ENCODE data around the gene NAGPA. TPM values are rescaled to one million over a fixed set of nuclear protein-coding genes. Genes with fewer than 3 reads are reported as not detected.

Gene NAGPA
- total RNA-seq, 4 donors from 2014 or later: 26.0 to 46.8 (median 30.8) TPM

GRCh38 chr16:4981473-4981872 lies 52.3 kb downstream of the NAGPA start:
- Histone ChIP-seq H3K36me3 (no peaks in the 10 kb centered on the region), H3K27me3 (no peaks in the 10 kb centered on the region), H3K4me1 (no peaks in the 10 kb centered on the region), H3K4me3 (replicated peaks in 1 of 3) (no peak overlapping the region), H3K9me3 (no peaks in the 10 kb centered on the region), H3K27ac (no peak overlapping the region)
- WGBS, 2 donors: 74 to 76% methylated on average over 7 of the region's 7 CpGs
- no peak for TF ChIP-seq POLR2A (IDR thresholded peaks at IDR 0.05)
- TF ChIP-seq CTCF (IDR thresholded peaks at IDR 0.05): no peak
- intact Hi-C loops (cut with DNase I): no loop called here
- DNase-seq: no peak

- Histone ChIP-seq H3K4me3 (replicated peaks in 1 of 3) (no peak overlapping the region), H3K27ac (no peak overlapping the region), H3K27me3 (no peaks in the 10 kb centered on the region), H3K36me3 (no peaks in the 10 kb centered on the region), H3K9me3 (no peaks in the 10 kb centered on the region), H3K4me1 (no peaks in the 10 kb centered on the region)
- no peak for DNase-seq
- intact Hi-C loops (cut with DNase I): no loop called here
- no peak for TF ChIP-seq CTCF (IDR thresholded peaks at IDR 0.05)
- TF ChIP-seq POLR2A (IDR thresholded peaks at IDR 0.05): no peak
- 73 to 80% methylated on average over 10 of the region's 10 CpGs for WGBS, 2 donors
Measured at GRCh38 chr16:4980691-4981090, 53.0 kb downstream of the NAGPA start.

GRCh38 chr16:4979736-4980660 lies 53.7 kb downstream of the NAGPA start:
- H3K27me3 ChIP-seq: no peaks in the 10 kb centered on the region
- no peak overlapping the region for H3K4me3 ChIP-seq (replicated peaks in 1 of 3)
- intact Hi-C loops (cut with DNase I): no loop called here
- H3K27ac ChIP-seq: no peak overlapping the region
- WGBS, 2 donors: 76 to 86% methylated on average over 24 to 25 of the region's 25 CpGs
- TF ChIP-seq POLR2A (IDR thresholded peaks at IDR 0.05): no peak
- TF ChIP-seq CTCF (IDR thresholded peaks at IDR 0.05): no peak
- H3K36me3 ChIP-seq: no peaks in the 10 kb centered on the region
- DNase-seq: no peak
- no peaks in the 10 kb centered on the region for H3K4me1 ChIP-seq
- no peaks in the 10 kb centered on the region for H3K9me3 ChIP-seq

- Histone ChIP-seq H3K4me3 (replicated peaks in 1 of 3) (no peak overlapping the region), H3K27me3 (no peaks in the 10 kb centered on the region), H3K4me1 (no peaks in the 10 kb centered on the region), H3K36me3 (no peaks in the 10 kb centered on the region), H3K9me3 (no peaks in the 10 kb centered on the region), H3K27ac (no peak overlapping the region)
- TF ChIP-seq CTCF (IDR thresholded peaks at IDR 0.05) (no peak), POLR2A (IDR thresholded peaks at IDR 0.05) (no peak)
- no peak for DNase-seq
- intact Hi-C loops (cut with DNase I): no loop called here
- 77 to 85% methylated on average over 7 of the region's 7 CpGs for WGBS, 2 donors
Measured at GRCh38 chr16:4979164-4979563, 54.6 kb downstream of the NAGPA start.

GRCh38 chr16:4976611-4977145 lies 57.1 kb downstream of the NAGPA start:
- 86 to 89% methylated on average over 4 to 5 of the region's 5 CpGs for WGBS, 2 donors
- intact Hi-C loops (cut with DNase I): no loop called here
- H3K4me1 ChIP-seq: no peaks in the 10 kb centered on the region
- H3K36me3 ChIP-seq: no peaks in the 10 kb centered on the region
- no peak overlapping the region for H3K27ac ChIP-seq
- TF ChIP-seq POLR2A (IDR thresholded peaks at IDR 0.05) (no peak), CTCF (IDR thresholded peaks at IDR 0.05) (no peak)
- DNase-seq: no peak
- H3K9me3 ChIP-seq: no peaks in the 10 kb centered on the region
- H3K4me3 ChIP-seq (replicated peaks in 1 of 3): no peak overlapping the region
- H3K27me3 ChIP-seq: no peaks in the 10 kb centered on the region

All from thyroid gland (tissue), 4 donors.